ENCODE data around the gene SLC39A10.
"Not testable (repeated sequence)": the region's sequence is repeated elsewhere in the genome, so short reads cannot be mapped to it uniquely, and the experiment has no call there.

SLC39A10 gene

GRCh38 chr2:195645413-195645812, 11.6 kb upstream of the SLC39A10 start:
- no peak for DNase-seq (ENCODE audit: low read depth in 4 of 4, low spot score in 1 of 4)

GRCh38 chr2:195646424-195646823, 10.6 kb upstream of the SLC39A10 start:
- DNase-seq (ENCODE audit: low read depth in 4 of 4, low spot score in 1 of 4) = no peak

GRCh38 chr2:195647302-195647701, 9.7 kb upstream of the SLC39A10 start:
- DNase-seq (ENCODE audit: low read depth in 4 of 4, low spot score in 1 of 4) = no peak

- DNase-seq (ENCODE audit: low read depth in 4 of 4, low spot score in 1 of 4) = not testable (repeated sequence)
These were observed 8.7 kb upstream of the SLC39A10 start for GRCh38 chr2:195648370-195648769.

- DNase-seq (ENCODE audit: low read depth in 4 of 4, low spot score in 1 of 4) = no peak
These were observed 8.2 kb upstream of the SLC39A10 start for GRCh38 chr2:195648787-195649186.

- no peak for DNase-seq (ENCODE audit: low read depth in 4 of 4, low spot score in 1 of 4)
These were observed 7.3 kb upstream of the SLC39A10 start for GRCh38 chr2:195649629-195650190.

- no peak for DNase-seq (ENCODE audit: low read depth in 4 of 4, low spot score in 1 of 4)
These were observed 6.0 kb upstream of the SLC39A10 start for GRCh38 chr2:195651046-195651445.

- DNase-seq (ENCODE audit: low read depth in 4 of 4, low spot score in 1 of 4) = no peak
These were observed 4.1 kb upstream of the SLC39A10 start for GRCh38 chr2:195652911-195653310.

GRCh38 chr2:195656161-195656858, 716 bp upstream of the SLC39A10 start:
- no peak for DNase-seq (ENCODE audit: low read depth in 4 of 4, low spot score in 1 of 4)

GRCh38 chr2:195657634-195658540, 861 bp downstream of the SLC39A10 start:
- peak; percentile 29 to 53 (median 43) for DNase-seq (ENCODE audit: low read depth in 4 of 4, low spot score in 1 of 4)

- DNase-seq (ENCODE audit: low read depth in 4 of 4, low spot score in 1 of 4) = peak in 1 of 4 experiments; percentile 6
These were observed 1.5 kb downstream of the SLC39A10 start for GRCh38 chr2:195658541-195658890.

GRCh38 chr2:195659114-195659513, 2.1 kb downstream of the SLC39A10 start:
- no peak for DNase-seq (ENCODE audit: low read depth in 4 of 4, low spot score in 1 of 4)

- DNase-seq (ENCODE audit: low read depth in 4 of 4, low spot score in 1 of 4) = peak; percentile 61 to 79 (median 70)
These were observed 3.2 kb downstream of the SLC39A10 start for GRCh38 chr2:195659982-195660890.

GRCh38 chr2:195662138-195662537, 5.1 kb downstream of the SLC39A10 start:
- DNase-seq (ENCODE audit: low read depth in 4 of 4, low spot score in 1 of 4) = no peak

- DNase-seq (ENCODE audit: low read depth in 4 of 4, low spot score in 1 of 4) = no peak
These were observed 6.0 kb downstream of the SLC39A10 start for GRCh38 chr2:195663007-195663406.

- DNase-seq (ENCODE audit: low read depth in 4 of 4, low spot score in 1 of 4) = no peak
These were observed 7.5 kb downstream of the SLC39A10 start for GRCh38 chr2:195664528-195664927.

GRCh38 chr2:195665153-195665552, 8.1 kb downstream of the SLC39A10 start:
- DNase-seq (ENCODE audit: low read depth in 4 of 4, low spot score in 1 of 4) = not testable (repeated sequence)

- DNase-seq (ENCODE audit: low read depth in 4 of 4, low spot score in 1 of 4) = no peak
These were observed 9.2 kb downstream of the SLC39A10 start for GRCh38 chr2:195666113-195666712.

GRCh38 chr2:195667974-195668373, 10.9 kb downstream of the SLC39A10 start:
- DNase-seq (ENCODE audit: low read depth in 4 of 4, low spot score in 1 of 4) = no peak

- DNase-seq (ENCODE audit: low read depth in 4 of 4, low spot score in 1 of 4) = no peak
These were observed 13.2 kb downstream of the SLC39A10 start for GRCh38 chr2:195670191-195670590.

- DNase-seq (ENCODE audit: low read depth in 4 of 4, low spot score in 1 of 4) = no peak
These were observed 14.5 kb downstream of the SLC39A10 start for GRCh38 chr2:195671563-195671962.
